Fibroblast of skin of left quadriceps (primary cell): Measurements from ENCODE around the gene HOXB5.

Source experiments
- DNase-seq, 2 experiments: peaks; one replicate each; pipeline ENCODE4 v3.0.0-alpha.2; 2013; ENCODE audit warnings: low read depth in 2 of 2

HOXB5 gene

DNA sequence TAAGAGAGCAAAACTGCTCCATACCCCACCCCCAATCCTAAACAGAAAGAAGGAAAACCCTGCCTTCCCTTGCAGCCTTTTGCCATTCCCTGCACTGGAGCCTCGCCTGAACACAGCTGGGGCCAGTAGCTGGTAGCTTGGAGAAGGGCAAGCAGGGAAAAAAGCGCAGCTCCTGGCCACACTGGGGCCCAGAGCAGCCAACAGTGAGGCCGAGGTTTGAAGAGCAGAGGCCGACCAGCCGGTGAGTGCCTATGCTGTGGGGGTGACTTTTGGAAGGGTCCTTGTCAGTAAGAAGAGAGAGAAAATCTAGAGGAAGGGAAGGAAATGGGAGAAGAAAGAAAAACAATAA lies 35.8 kb upstream of the HOXB5 start:
- no peak for DNase-seq

DNA sequence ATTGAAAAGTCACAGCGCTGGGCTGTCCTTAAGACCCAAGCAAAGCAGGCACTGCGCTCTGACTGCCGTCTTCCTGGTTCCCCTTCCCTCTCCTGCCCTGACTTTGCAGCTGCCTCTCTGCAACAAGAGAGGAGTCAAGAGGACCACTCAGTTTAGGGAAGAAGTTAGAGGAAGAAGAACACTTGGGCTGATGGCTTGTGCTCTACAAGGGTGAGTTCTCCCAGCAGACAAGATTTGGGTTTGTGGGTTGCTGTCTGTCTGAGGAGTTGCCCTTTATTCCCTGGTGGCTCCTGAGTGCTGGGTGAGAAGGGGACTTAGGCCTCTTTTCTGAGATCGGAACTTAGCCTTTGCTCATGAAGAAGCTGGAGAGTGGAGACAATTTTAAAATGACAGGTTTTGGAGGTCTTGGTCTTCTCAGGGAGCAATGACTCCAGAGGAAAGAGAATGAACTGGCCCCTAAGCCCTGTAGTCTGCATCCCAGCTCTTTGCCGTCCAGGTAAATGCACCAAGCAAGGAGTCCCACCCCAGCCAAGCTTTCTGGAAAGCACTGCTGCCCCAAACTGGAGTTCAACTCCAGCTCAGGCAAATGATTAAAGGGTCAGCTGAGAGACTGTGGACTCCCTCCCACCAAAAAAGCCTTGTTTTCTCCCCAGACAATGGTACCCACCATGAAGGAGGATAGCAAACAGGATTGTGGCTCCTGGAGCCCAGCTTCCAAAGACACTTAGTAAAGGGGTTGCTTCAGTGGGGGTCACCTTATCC lies 35.3 kb upstream of the HOXB5 start:
- DNase-seq, result no peak

DNA sequence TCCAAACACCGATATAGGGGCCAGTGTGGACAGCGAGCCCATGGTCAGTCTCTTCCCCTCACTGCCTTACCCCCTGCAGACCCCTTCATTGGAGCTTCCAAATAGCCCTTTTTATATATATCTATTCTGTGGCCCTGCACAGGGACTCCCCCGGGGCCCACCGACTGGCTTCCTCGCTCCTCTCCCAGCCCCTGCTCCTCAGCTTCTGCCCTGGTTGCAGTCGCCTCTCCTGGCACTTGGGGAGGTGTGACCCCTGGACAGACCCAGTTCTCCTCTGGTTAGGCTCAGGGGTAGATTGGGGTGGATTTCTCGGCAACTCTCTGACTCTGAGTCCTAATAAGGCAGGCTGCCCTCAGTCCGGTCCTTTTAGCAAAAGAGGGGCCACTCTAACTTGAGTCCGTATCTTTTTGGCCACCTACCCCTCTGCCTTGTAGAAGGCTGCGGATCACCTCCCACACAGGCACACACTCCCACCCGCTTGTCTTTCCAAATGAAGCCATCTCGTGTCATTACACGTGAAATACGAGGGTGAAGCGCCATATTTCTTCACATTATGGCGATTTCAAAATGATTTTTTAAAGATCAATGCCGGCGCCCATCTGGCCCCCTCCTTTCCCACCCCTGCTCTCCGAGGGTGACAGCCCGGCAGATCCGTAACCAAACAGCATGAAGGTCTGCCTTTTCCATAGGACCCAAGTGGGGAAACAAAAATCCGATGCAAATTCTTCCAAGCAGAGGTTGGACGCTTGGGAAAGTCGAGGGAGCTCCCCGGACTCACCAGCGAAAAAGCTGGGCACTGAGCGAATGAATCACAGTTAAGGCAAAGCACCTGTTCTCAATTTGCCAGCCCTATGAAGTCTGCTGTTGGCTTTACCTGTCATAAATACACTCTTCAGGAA lies 34.3 kb upstream of the HOXB5 start:
- DNase-seq, result no peak

DNA sequence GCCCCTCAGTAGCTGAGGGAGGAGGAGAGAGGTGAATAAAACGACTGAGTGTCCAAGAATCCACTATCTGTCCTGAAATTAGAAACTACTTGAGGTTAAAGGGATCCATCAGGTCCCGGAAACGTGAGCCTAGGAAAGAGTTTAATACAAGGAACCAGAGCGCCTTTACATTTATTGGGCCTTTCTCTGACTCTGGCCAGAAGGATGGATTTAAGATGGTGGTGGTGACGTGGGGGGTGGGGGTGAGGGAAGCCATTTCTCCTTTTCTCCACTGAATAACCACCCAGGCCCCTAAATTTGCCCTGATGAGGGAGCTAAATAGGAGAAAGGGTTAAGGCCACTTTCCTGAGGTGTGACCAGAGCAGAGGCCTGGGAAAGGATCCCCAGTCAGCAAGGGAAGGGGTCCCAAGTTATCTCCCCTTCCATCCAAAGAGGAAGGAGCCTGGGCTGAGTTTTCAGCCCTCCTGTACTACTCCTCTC lies 33.6 kb upstream of the HOXB5 start:
- no peak for DNase-seq

DNA sequence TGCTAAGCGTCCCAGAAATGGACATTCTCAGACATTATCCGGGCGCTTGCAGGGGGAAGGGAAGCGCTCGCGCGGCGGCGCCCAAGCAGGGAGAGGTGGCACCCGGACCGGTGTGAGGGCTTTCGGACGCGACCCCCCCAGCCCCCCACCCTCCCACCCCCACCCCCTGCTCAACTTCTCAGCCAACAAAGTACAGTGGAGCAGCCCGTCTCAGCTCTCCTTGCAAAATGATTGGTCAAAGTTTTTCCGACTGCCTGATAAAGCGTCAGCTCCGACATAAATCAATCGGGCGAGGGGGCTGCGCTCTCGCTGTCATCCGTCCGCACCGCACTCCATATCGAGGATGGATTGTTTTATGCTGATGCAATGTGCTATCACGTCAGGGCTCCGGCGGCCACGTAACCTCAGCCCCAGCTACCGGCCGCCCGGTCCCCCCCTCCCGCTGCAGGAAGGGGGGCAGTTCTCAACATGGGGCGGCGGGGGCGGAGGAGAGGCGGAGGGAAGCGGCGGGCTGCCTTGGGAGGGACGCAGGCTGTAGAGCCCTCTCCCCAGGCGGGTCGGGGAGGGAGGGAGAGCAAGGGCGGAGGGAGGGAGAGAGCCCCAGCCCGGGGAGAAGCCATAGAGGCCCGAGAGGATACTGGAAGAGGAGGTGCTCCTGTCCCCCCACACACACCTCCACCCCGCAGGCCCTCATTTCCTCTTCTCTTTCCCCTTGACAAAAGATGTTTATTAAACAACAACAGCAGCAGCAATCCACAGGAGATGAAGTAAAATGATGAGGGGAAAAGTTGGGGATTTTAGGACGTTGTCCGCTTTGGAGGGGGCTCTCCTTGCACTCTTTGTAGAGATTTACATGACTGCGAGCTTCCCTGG lies 32.9 kb upstream of the HOXB5 start, which contains the start of gene HOXB9:
Gene HOXB9 (minus strand): TSS at position 114 of the 873 bp plus-strand sequence. CDS start 89 bp downstream, at position 25.
- DNase-seq, result no peak

DNA sequence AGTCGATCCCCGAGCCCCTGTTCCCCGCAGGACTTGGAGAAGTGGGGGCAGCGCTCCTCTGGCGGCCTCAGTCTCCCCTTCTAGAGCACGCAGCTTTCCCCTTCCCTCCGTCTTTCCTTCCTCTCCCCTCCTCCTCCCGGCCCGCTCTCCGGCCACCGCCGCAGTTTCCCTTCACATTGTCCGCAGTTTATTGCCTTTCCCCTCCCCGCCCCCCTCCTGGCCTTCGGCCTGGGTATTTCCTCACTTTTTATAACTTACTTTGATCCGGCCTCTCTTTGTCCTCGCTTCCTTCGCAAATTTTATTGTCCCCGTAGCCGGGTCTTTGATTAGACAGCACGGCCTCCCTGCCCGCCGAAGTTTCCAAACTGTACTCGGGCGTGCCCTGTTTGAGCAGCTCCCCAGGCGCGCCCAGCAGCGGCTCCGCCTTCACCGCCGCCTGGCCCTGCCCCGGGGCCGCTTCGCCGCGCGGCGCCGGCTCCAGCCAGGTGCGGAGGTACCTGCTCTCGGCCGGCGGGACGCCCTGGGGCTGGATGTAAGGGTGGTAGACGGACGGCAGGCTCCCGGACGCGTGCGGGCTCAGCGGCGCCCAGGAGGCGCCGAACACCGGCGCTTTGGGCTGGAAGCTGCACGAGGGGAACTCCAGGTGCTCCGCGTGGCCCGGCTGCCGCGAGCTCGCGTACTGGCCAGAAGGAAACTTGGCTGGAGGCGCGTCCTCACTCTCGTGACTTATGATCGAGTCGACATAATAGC lies 32.1 kb upstream of the HOXB5 start:
- no peak for DNase-seq

DNA sequence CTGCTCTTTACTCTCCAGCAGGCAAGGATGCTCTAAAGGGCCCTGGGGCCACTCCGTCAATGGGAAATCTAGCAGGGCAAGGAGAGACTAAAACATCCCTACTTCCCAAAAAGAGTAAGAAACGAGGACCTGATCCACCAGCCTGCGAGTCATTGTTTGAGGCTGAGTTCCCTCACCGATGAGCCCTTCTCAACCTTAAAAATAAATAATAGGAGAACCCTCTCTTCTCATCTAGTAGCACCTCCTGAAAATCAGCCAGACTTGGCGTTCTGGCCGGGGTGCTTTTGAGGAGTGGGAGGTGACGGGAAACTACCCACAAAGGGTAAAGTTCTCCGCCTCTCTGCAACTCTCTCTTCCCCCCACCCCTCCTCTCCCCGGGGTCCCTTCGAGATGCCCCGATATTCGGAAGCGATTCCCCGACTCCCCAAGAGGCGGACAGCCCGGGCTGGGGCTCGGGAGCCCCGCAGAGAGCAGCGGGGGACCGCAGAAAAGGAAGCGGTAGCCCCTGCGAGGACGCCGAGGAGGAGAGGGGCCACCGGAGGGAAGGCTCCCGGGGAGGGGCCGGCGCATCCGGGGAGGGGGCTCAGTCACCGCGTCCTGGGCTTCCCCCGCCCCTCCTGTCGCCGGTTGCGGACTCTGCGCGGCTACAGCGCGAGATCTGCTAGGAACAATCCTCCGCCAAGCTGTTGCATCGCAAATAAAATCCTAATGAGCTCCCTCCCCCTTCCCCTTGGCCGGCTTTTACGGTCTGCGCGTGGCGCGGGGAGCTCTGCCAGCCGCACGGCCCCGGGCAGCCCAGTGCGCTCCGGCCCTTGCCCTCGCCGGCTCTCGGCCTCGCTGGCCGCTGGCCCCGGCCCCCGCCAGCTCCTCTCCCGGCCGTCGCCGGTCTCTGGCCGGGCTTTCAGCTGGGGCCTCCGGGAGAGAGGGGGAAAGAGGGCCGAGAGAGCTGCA lies 31.2 kb upstream of the HOXB5 start:
- no peak for DNase-seq

DNA sequence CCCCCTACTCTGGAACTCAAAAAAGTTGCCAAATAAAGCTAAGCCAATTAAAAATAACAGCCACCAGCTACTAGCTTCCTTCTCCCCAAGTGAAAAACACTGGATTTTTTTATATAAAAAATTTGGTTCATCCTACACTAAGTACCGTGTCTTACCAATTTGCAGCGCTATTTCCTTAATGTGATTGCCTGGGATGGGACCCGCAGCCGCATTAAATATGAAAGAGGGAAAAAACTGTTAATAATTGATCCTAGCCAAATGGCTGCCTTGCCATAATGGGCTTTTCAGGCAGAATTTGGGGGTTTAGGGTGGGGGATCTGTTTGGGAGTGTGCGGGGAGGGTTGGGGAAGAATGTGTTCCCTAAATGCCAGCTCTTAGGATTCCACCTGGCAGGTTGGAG lies 30.5 kb upstream of the HOXB5 start:
- no peak for DNase-seq

DNA sequence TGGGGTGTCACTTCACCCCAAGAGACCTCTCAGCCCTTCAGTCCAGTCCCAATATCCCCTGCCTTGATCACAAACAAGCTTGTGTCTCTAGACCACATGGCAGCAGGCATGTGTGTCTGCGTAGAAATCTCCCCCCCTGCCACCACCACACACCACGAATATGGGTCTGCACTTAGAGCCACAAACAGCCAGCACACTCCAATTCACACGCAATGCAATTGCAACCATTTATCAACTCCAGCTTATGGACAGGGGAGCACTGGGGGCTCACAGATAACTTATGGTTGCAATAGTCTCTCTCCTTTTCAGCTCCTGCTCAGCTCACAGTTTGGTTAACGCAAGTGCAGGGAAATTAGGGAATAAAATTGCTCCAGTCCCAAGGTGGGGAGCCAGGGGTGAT lies 30.0 kb upstream of the HOXB5 start:
- no peak for DNase-seq

DNA sequence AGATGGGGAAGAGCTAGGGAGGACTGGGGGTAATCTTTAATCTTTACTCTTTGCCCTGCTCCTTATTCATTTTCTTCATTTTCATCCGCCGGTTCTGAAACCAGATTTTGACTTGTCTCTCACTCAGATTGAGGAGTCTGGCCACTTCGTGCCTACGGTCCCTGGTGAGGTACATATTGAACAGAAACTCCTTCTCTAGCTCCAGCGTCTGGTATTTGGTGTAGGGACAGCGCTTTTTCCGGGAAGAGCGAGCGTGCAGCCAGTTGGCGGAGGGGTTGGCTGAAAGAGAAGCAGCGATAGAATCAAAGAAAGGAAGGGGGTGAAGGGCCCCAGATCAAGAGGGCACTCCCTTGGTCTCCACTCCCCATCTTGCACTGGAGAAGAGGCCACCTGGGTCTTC lies 29.3 kb upstream of the HOXB5 start:
- DNase-seq, result no peak

DNA sequence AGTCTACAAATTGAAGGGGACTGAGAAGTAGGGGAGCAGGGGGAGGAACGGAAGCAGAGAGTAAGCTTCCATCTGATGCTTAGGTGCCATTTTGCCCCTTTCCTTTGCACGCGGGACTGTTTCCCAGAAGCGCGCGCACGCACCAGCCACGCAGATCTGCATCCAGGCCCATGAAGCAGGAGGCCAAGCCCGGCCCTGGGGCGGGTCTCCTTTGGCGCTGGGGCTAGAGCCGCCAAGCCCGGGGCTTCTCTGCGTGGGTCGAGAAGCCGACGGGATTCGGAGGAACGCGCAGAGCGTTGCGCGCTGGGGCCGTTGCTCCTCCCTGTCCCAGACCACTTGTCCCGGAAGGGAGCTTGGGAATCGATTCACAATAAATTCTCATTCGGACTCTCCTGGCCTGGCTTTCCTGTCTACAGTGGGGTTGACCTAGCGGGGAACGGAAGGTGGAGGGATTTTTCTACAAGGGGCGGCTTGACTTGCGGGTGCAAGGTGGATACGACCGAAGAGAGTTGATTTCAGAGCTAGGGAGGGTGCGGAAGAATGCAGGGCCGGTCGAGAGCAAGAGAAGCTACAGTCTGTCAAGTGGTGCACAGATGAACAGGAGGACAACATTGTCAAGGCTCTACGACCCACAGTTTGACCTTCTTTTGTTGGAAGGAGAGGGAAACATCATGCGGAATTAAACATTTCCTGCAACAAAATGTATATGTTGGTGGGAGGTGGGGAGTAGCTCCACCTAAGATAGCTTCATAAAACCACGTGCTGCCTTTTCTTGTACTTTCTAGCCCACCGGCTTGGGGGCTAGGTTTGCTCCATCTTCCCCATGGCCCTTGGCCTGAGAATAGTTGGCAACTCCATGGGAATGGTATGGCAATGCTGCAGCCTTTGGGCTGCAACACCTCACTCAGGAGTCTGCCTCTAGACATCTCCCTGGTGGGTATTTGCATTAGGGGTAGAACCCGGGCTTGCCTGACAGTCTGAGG lies 28.1 kb upstream of the HOXB5 start:
- DNase-seq, result no peak

DNA sequence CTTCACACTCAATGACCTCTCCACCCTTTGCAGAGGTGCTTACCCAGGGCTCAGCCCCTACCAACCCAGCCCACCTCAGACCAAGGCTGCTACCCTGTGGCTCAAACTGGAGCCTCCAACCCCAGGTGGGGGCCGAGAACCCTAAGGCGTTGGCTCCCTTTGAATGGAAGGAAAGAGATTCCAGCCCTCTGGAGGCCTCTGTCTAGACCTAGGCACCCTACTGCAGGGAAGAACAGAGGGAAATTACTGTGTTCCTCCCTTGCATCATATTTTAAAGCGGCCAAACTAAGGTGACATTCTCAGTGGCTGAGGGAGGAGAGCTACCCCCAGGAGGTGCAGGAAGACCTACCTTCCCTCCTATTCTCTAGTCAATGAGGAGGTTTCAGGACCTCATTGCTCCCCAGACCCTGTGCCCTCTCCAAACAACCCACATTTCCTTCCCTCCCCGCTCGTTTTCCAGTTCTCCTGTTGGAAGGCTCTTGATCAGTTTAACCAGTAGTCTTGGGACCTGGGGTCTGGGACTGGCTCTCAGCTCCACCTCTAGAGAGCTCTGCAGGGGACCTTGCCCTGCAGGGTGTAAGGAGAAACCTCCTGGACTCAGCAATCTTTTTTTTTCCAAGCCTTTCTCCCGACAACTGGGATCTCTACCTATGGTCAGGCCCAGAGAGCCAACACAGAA lies 27.0 kb upstream of the HOXB5 start:
- no peak for DNase-seq

DNA sequence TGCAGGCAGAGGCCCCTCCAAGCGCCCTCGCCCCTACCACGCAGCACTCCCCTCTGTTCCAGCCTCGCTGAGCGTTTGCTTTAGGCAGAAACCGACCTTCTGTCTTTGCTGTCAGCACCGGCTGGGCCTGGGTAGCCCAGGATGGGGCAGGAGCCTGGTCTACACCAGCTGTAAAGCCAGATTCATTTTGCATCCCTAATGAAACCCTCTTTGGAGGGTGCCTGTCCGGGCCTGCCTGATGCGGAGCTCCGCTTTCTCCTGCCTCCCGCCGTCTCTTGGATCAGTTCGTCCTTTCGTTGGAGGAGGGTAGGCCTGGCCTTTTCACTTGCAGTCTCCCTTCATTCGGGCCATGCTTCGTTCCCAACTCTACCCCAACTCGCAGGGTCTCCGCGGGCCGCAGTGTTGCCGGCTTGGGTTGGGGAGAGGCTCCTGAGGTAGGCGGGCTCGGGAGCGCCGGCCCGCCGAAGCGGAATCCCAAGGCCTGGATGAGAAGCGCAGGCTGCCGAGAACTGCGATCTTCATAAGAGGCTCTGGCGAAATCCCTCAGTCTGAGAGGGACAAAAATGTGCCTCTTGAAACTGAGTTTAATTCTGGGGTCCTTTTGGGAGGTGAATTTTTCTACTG lies 26.4 kb upstream of the HOXB5 start:
- no peak for DNase-seq

DNA sequence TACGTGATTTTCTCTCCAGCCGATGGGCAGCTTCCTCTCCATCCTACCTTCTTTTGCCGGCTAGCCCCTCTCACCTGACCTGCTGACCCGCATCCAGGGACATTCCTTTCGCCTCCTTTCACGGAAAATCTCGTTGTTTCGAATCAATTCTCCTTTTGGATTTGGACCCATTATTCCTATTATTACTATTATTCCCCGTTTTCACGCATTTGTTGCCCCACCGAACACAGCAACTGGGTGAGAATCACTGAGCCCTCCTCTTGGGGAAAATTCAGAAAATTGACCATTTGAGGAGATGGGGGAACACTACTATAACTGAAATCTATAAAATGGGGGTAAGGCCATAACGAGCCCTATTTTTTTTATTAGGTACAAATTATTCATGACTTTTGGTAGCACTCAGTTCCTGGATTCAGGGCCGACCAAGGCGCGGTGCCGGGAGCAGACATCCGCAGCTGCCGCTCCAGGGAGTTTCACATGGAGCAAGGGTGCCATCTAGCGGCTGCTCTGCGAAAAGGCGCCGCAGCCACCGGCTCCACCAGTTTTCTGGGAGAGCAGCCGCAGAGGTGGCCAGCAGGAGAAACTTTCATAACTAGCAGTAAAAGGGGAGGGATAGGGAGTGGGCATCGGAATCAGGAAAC lies 24.8 kb upstream of the HOXB5 start:
- peak in 1 of 2 experiments; percentile 61 for DNase-seq

DNA sequence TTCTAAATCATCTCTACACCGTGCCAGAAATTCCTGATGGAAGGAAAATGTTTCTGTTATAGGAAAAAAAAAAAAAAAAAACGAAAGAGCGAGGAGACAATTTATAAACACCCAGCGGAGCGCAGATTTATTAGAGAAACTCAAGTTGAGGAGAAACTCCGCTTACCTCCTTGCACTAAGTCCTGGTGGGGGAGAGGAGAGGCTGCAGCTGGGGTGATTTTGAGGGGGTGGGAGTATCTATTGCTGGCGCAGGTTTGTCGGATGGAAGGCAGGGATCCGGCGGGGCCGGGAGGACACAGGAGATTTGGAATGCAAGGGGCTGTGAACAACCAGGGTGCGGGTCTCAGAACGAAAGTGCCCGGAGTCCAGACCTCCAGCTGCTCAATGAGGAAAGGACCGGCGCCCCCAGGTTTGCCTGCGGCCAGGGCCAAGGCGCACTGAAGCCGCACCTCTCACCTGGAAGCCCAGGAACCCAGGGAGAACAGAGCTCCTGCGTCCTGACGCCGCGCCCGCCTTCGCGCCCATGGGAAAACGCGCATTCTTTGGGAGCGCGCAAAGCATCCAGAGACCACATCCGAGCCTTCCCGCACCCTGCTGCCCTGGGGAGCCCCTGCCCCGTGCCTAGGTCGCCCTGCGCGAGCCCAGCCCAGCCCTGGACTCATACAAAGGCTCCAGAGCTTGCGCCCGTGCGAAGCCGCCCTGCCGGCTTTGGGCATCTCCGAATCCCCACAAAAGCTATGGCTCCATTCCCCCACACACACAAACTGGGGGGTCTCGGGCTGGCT lies 24.1 kb upstream of the HOXB5 start:
- no peak for DNase-seq

DNA sequence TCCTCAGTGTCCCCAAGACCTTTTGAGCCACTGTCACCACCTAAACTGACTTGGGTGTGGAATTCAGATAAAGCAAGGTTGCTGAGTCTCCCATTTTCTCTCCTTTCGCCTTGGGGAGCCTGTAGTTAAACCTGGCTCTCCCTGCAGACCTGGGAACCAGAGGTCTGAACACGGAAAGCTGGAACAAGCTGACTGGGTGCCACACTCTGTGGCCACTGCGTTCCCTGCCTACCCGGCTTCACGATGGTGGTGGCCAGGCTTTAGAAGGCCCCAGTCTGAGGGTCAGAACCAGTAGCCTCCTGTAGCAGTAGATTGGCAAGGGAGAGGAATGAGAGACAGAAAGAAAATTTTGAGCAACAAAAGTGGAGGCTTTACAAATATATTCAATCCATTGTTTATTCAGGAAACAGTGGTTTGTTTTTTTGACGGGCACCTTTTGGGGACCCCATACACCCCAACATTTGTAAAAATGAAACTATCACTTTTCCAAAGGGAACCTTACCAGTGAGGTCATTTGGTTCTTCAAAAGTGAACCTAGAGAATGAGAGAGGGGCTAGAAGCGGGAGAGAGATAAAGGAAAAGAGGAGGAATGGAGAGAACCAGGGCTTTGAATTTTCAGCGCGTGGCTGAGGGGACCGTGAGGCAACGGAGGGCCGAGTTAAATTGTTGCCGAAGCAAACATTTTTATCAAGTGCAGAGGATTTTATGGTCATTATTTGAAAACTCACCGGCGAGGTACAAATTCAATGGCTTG lies 23.3 kb upstream of the HOXB5 start:
- no peak for DNase-seq
